ENCODE data around the gene CCDC34.
A peak's percentile ranks its signal among the peaks of the same experiment; 100 is the strongest.
"Not testable (repeated sequence)": the region's sequence is repeated elsewhere in the genome, so short reads cannot be mapped to it uniquely, and the experiment has no call there.

The CCDC34 gene

GRCh38 chr11:27357250-27357649, 5.8 kb downstream of the CCDC34 start:
- no peak for DNase-seq

- no peak for DNase-seq
These were observed 6.3 kb downstream of the CCDC34 start for GRCh38 chr11:27356624-27357222.

DNA sequence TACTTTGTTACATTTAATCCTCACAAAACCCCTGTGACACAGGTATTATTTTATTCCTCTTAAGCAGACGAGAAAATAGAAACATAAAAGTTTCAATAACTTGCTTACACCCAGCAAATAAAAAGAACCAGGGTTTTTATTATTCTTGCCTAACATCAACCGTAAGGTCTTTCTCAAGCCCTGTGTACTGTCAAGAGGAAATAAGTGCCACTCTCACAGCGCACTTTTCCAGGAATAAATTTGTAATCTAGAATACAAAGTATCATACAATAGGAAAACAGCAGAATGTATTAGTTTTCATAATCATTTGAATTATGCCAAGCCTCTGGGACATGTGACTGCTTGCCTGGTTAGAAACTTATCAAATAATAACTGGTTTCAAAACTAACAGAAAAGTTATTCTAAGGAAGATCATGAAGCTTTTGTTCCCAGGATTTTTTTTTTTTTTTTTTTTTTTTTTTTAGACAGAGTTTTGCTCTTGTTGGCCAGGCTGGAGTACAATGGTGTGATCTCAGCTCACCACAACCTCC, 7.4 kb downstream of the CCDC34 start:
- no peak for DNase-seq

- DNase-seq: no peak
These were observed 8.6 kb downstream of the CCDC34 start for GRCh38 chr11:27354359-27354965.

DNA sequence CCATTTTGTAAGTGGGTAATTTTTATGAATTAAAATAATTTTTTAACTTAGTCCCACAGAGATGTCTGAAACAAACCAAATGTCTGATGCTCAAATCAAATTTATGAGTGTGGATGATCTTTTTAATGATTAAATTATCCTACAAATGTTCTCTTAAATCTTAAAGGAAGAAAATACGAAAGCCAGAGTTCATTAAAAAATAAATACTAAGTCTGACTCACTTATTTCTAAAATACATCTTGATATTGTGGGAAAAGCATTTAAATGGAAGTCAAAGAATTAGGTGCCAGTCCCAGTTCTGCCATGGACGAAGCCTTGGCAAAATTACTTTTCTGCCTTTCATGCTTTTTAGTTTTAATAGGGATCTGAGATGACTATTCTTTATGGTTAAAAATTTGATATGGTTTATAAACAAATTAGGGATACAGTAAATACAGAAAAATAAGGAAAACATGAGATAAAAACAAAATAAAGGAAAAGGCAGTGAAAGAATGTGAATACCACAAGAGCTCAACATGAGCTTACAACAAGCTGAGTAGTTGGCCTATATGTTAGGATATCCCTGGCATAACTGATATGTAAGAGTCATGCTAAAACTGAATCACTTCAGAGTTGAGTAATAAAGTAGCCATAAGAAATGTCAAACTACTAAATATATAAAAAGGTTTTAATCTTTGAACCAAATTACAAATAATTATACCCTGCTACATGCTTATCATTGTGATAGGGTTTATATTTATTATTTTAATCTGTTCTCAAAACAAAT, 9.2 kb downstream of the CCDC34 start:
- no peak for DNase-seq

DNA sequence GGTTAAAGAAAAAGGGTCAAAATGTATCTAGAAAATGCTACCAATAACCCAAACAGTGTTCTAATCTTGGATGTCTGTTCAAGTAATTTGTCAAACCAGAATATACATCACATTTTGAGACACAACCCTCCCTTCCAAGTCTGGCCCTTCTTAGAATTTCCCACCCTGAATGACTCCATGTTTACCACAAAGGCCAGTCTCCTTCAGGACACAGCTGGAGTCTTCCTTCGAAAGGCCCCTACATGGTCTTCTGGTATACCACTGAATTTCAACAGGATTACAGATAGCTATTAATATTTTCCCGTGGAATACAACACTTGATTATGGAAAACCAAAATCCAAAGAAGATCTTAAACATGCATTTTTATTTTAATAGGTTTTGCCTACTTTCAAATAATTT, 10.2 kb downstream of the CCDC34 start:
- DNase-seq: no peak

- DNase-seq: peak in 1 of 2 donors; percentile 19
These were observed 12.5 kb downstream of the CCDC34 start for GRCh38 chr11:27350511-27350910.

- DNase-seq: no peak
These were observed 13.1 kb downstream of the CCDC34 start for GRCh38 chr11:27349919-27350318.

DNA sequence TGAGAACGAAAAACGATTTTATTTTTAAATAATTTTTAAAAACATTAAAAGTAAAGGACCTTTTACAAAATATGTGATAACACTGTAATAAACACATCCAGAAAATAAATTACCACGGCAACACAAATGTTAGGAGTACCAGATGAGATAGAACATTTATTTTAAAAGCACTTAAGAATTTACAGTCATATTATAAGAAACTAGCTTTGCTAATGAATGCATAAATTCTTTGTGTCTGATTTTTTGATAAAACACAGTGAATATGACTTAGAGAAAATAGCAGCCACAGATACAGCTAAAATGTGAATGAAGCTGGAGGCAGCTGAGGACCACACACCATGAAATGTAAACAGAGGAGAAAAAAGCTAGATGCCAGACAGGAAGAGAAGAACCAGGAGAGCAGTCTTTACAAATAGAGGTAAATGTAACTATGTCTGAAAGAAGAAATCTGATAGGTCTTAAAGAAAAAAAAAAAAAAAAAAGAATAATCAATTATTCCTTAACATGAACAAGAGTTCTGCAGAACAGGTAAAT, 14.6 kb downstream of the CCDC34 start:
- no peak for DNase-seq

DNA sequence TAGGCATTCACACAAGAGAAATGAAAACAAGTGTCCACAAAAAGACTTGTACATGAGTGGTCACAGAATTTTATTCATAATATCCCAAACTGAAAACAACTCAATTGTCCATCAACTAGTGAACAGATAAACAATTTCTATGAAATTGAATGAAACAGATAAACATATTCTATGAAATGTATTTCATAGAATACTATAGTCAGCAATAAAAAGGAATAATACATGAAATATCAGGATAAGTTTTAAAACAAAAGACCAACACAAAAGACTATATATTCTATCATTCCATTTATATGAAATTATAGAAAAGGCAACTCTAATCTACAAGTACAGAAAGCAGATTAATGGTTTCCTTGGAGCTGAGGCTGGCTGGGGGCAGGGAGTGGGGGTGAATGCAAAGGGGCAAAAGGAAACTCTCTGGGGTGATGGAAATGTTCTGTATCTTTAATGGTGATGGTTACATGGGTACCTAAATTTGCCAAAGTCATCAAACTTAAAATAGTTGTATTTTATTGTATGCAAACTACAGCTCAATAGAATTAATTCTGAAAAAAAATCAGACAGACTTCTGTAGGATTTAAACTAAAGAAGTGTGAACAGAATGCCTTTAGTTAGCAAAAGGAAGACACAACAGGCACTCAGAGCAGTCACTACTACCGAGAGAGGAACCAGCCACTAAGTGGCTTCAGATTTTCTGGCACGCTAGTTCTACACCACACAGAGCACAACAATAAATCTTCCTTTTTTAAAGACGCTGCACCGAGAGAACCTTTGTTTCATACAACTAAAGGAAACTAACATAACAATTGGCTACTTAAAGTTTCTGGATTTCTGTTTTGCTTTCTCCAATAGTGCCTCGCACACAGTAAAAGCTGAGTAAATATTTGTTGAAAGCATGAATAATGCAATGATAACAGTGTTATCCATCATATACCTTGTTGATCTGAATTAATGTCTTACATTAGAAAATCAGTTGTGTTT, 15.4 kb downstream of the CCDC34 start:
- no peak for DNase-seq

DNA sequence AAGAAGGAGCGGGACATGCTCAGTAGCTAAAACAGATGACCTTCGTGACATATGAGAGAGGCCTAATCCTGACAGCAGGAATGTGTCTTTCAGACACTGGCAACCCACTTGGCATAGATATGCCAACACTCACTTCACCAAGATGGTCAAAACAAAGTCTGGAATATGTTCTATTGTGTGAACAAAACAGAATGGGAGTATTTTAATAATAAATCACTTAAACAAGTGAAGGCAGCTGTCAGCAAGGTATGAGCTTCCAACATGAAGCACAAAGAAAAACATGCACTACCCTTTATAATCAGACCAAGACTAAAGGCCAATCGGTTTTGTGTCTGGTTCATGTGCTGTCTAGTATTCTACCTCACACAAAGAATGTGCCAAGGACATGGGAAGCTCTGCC, 23.1 kb downstream of the CCDC34 start:
- no peak for DNase-seq

DNA sequence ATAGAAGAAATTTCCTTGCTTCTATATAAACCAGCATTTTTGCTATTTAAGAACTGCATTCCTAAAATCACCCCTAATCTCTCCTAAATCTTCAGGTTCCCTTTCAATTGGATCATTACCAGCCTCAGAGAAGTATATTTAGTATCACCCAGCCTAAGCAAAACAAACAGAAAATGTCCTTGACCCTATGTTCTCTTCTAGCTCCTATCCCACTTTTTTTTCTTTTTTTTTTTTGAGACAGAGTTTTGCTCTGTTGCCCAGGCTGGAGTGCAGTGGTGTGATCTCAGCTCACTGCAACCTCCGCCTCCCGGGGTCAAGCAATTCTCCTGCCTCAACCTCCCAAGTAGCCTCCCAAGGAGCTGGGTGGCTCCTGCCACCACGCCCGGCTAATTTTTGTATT, 28.3 kb downstream of the CCDC34 start:
- DNase-seq: not testable (repeated sequence)

GRCh38 chr11:27331981-27332380, 31.0 kb downstream of the CCDC34 start:
- no peak for DNase-seq

- no peak for DNase-seq
These were observed 32.3 kb downstream of the CCDC34 start for GRCh38 chr11:27330633-27331270.

DNA sequence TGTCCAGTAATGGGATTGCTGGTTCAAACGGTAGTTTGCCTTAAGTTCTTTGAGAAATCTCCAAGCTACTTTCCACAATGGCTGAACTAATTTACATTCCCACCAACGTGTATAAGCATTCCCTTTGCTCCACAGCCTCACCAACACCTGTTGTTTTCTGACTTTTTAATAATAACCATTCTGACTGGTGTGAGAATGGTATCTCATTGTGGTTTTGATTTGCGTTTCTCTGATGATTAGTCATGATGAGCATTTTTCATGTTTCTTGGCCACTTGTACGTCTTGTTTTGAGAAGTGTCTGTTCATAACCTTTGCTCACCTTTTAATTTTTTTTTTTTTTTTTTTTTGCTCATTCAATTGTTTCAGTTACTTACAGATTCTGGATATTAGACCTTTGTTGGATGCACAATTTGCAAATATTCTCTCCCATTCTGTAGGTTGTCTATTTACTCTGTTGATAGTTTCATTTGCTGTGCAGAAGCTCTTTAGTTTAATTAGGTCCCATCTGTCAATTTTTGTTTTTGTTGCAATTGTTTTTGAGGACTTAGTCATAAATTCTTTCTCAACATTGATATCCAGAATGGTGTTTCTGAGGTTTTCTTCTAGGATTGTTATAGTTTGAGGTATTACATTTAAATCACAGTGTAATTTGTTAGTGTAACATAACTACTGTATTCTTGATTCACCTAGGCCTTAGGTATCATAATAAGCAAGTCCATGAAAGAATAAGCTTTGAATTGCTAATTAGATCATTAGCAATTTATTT, 33.0 kb downstream of the CCDC34 start:
- no peak for DNase-seq

GRCh38 chr11:27328614-27329013, 34.4 kb downstream of the CCDC34 start:
- no peak for DNase-seq

- not testable (repeated sequence) for DNase-seq
These were observed 36.0 kb downstream of the CCDC34 start for GRCh38 chr11:27327064-27327463.

DNA sequence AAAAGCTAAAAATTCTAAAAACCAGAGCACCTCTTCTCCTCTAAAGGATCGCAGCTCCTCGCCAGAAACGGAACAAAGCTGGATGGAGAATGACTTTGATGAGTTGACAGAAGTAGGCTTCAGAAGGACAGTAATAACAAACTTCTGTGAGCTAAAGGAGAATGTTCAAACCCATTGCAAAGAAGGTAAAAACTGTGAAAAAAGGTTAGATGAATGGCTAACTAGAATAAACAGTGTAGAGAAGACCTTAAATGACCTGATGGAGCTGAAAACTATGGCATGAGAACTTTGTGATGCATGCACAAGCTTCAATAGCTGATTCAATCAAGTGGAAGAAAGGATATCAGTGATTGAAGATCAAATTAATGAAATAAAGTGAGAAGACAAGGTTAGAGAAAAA, 40.8 kb downstream of the CCDC34 start:
- DNase-seq: not testable (repeated sequence)

DNA sequence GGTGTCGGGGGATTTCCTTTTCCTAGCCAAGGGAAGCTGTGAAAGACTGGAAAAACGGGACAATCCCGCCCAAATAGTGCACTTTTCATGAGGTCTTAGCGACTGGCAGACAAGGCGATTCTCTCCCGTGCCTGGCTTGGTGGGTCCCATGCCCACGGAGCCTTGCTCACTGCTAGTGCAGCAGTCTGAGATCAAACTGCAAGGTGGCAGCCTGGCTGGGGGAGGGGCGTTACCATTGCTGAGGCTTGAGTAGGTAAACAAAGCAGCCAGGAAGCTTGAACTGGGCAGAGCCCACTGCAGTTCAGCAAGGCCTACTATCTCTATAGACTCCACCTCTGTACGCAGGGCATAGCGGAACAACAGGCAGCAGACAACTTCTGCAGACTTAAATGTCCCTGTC, 41.7 kb downstream of the CCDC34 start:
- not testable (repeated sequence) for DNase-seq

DNA sequence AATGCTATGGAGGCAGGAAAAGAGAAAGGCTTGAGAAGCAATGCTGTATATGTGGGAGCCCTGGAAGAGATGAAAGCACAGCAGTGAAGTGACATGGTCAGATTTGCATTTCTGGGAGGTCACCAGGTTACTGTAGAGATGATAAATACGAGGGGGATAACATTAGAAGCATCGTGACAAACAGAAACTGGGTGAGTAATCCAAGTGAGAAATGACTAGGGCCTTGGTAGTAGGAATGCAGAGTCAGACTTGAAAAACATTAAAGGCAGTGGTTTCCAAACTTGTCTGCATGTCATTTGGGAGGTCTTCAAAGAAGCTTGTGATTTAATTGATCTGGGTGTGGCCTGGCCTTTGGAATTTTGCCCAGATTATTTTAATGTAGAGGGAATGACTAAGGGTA, 43.9 kb downstream of the CCDC34 start:
- no peak for DNase-seq

DNA sequence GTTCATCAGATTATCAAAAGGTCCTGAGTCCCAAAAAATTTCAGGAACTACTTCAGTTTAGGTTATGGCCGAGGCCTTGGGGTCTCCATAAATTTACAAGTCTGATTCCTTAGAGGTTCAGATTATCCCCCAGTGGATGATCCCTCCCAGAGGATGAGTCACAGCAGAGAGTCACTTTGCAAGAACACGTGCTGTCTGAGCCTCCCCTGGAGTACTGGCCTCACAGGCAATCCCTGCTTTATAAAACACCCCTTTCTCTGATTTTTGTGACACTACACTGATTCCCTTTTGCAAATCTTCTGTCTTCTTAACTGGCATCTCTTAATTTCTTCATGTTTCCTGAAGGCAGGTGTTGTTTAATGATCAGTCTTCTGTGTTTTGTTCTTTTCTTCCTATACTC, 45.3 kb downstream of the CCDC34 start:
- no peak for DNase-seq

Data from hippocampal formation (tissue), 2 donors.